ENCODE measurements around the gene SH3PXD2B.

DNA sequence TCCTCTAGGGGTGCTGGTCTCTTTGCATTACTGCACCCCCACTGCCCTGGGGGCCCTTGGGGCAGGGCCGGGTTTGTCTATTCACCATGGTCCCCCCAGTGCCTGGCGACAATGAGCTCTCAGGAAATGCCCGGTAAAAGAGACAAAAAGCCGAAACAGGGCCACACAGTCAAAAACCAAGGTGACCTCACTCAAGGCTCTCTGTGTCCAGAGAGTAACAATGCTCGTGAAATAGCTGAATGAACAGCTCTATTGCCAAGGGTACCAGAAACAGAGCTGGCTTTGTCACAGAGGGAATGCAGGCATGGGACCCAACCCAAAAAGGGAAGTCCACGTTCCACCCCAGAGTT lies 16.0 kb downstream of the SH3PXD2B start:
- TF ChIP-seq SP2 (CRISPR knock-in tag; IDR thresholded peaks at IDR 0.05) (no peak), SP1 (IDR thresholded peaks at IDR 0.05) (no peak), SP1 (CRISPR knock-in tag; IDR thresholded peaks at IDR 0.05) (no peak), POLR2A (IDR thresholded peaks at IDR 0.05; ENCODE audit: insufficient read depth in 1 of 2, low read depth in 2 of 2, low read length in 2 of 2) (no peak), ZNF33A (CRISPR knock-in tag; IDR thresholded peaks at IDR 0.05; ENCODE audit: borderline replicate concordance) (no peak), ZNF251 (CRISPR knock-in tag; IDR thresholded peaks at IDR 0.05) (no peak), ZNF329 (CRISPR knock-in tag; IDR thresholded peaks at IDR 0.05; ENCODE audit: low read depth) (no peak)
- TF ChIP-seq, protein P1, sequence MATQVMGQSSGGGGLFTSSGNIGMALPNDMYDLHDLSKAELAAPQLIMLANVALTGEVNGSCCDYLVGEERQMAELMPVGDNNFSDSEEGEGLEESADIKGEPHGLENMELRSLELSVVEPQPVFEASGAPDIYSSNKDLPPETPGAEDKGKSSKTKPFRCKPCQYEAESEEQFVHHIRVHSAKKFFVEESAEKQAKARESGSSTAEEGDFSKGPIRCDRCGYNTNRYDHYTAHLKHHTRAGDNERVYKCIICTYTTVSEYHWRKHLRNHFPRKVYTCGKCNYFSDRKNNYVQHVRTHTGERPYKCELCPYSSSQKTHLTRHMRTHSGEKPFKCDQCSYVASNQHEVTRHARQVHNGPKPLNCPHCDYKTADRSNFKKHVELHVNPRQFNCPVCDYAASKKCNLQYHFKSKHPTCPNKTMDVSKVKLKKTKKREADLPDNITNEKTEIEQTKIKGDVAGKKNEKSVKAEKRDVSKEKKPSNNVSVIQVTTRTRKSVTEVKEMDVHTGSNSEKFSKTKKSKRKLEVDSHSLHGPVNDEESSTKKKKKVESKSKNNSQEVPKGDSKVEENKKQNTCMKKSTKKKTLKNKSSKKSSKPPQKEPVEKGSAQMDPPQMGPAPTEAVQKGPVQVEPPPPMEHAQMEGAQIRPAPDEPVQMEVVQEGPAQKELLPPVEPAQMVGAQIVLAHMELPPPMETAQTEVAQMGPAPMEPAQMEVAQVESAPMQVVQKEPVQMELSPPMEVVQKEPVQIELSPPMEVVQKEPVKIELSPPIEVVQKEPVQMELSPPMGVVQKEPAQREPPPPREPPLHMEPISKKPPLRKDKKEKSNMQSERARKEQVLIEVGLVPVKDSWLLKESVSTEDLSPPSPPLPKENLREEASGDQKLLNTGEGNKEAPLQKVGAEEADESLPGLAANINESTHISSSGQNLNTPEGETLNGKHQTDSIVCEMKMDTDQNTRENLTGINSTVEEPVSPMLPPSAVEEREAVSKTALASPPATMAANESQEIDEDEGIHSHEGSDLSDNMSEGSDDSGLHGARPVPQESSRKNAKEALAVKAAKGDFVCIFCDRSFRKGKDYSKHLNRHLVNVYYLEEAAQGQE (IDR thresholded peaks at IDR 0.05; ENCODE audit: borderline replicate concordance in 1 of 2, low read depth in 1 of 2, low read length in 2 of 2): no peak
- TF ChIP-seq, protein P2, sequence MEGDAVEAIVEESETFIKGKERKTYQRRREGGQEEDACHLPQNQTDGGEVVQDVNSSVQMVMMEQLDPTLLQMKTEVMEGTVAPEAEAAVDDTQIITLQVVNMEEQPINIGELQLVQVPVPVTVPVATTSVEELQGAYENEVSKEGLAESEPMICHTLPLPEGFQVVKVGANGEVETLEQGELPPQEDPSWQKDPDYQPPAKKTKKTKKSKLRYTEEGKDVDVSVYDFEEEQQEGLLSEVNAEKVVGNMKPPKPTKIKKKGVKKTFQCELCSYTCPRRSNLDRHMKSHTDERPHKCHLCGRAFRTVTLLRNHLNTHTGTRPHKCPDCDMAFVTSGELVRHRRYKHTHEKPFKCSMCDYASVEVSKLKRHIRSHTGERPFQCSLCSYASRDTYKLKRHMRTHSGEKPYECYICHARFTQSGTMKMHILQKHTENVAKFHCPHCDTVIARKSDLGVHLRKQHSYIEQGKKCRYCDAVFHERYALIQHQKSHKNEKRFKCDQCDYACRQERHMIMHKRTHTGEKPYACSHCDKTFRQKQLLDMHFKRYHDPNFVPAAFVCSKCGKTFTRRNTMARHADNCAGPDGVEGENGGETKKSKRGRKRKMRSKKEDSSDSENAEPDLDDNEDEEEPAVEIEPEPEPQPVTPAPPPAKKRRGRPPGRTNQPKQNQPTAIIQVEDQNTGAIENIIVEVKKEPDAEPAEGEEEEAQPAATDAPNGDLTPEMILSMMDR (CRISPR knock-in tag; IDR thresholded peaks at IDR 0.05): no peak
- TF ChIP-seq, protein P3, sequence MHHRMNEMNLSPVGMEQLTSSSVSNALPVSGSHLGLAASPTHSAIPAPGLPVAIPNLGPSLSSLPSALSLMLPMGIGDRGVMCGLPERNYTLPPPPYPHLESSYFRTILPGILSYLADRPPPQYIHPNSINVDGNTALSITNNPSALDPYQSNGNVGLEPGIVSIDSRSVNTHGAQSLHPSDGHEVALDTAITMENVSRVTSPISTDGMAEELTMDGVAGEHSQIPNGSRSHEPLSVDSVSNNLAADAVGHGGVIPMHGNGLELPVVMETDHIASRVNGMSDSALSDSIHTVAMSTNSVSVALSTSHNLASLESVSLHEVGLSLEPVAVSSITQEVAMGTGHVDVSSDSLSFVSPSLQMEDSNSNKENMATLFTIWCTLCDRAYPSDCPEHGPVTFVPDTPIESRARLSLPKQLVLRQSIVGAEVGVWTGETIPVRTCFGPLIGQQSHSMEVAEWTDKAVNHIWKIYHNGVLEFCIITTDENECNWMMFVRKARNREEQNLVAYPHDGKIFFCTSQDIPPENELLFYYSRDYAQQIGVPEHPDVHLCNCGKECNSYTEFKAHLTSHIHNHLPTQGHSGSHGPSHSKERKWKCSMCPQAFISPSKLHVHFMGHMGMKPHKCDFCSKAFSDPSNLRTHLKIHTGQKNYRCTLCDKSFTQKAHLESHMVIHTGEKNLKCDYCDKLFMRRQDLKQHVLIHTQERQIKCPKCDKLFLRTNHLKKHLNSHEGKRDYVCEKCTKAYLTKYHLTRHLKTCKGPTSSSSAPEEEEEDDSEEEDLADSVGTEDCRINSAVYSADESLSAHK (CRISPR knock-in tag; IDR thresholded peaks at IDR 0.05; ENCODE audit: borderline replicate concordance): no peak
- TF ChIP-seq, protein P4, sequence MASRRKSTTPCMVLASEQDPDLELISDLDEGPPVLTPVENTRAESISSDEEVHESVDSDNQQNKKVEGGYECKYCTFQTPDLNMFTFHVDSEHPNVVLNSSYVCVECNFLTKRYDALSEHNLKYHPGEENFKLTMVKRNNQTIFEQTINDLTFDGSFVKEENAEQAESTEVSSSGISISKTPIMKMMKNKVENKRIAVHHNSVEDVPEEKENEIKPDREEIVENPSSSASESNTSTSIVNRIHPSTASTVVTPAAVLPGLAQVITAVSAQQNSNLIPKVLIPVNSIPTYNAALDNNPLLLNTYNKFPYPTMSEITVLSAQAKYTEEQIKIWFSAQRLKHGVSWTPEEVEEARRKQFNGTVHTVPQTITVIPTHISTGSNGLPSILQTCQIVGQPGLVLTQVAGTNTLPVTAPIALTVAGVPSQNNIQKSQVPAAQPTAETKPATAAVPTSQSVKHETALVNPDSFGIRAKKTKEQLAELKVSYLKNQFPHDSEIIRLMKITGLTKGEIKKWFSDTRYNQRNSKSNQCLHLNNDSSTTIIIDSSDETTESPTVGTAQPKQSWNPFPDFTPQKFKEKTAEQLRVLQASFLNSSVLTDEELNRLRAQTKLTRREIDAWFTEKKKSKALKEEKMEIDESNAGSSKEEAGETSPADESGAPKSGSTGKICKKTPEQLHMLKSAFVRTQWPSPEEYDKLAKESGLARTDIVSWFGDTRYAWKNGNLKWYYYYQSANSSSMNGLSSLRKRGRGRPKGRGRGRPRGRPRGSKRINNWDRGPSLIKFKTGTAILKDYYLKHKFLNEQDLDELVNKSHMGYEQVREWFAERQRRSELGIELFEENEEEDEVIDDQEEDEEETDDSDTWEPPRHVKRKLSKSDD (CRISPR knock-in tag; IDR thresholded peaks at IDR 0.05; ENCODE audit: low read depth): no peak
